ENCODE data around the gene HERC5. TPM values are rescaled to one million over a fixed set of nuclear protein-coding genes. Genes with fewer than 3 reads are reported as not detected.

Gene HERC5
- total RNA-seq, 2 donors from 2014 or later: 9.6 to 10.1 TPM

GRCh38 chr4:88443486-88443885, 13.4 kb upstream of the HERC5 start:
- peaks cover 6% of the 10 kb centered on the region for H3K9me3 ChIP-seq (ENCODE audit: control insufficient read depth, low read length)
- no peak for TF ChIP-seq CTCF (conservative IDR thresholded peaks at IDR 0.05)
- H3K4me3 Mint-ChIP-seq: no peak overlapping the region
- H3K4me3 ChIP-seq (ENCODE audit: low read length): no peak overlapping the region
- no peak overlapping the region for H3K27ac Mint-ChIP-seq
- WGBS, 2 experiments (ENCODE audit: insufficient coverage in 1 of 2, insufficient read length in 1 of 2): 84 to 100% methylated on average over 1 to 5 of the region's 5 CpGs
- peaks cover 10% of the 10 kb centered on the region for H3K9me3 Mint-ChIP-seq
- H3K4me1 ChIP-seq (ENCODE audit: control insufficient read depth, insufficient read depth, low read length): no peaks in the 10 kb centered on the region
- H3K27ac ChIP-seq (ENCODE audit: low read depth, low read length): no peak overlapping the region
- DNase-seq: peak; percentile 43
- H3K4me1 Mint-ChIP-seq: peaks cover 6% of the 10 kb centered on the region
- H3K27me3 Mint-ChIP-seq (ENCODE audit: insufficient read depth): no peaks in the 10 kb centered on the region
- peaks cover 4% of the 10 kb centered on the region for H3K36me3 ChIP-seq (ENCODE audit: control insufficient read depth, insufficient read depth, low read length)
- no peak overlapping the region for H3K9ac ChIP-seq (ENCODE audit: extremely low read depth, low read length, poor library complexity, severe bottlenecking)
- H3K27me3 ChIP-seq (ENCODE audit: control insufficient read depth, insufficient read depth, low read length, poor library complexity, severe bottlenecking): no peaks in the 10 kb centered on the region
- H3K36me3 Mint-ChIP-seq (ENCODE audit: low read depth): peaks cover 17% of the 10 kb centered on the region

GRCh38 chr4:88445252-88445651, 11.7 kb upstream of the HERC5 start:
- Histone ChIP-seq H3K9ac (ENCODE audit: extremely low read depth, low read length, poor library complexity, severe bottlenecking) (no peak overlapping the region), H3K4me1 (ENCODE audit: control insufficient read depth, insufficient read depth, low read length) (no peaks in the 10 kb centered on the region), H3K9me3 (ENCODE audit: control insufficient read depth, low read length) (peaks cover 6% of the 10 kb centered on the region), H3K27me3 (ENCODE audit: control insufficient read depth, insufficient read depth, low read length, poor library complexity, severe bottlenecking) (no peaks in the 10 kb centered on the region), H3K4me3 (ENCODE audit: low read length) (no peak overlapping the region), H3K27ac (ENCODE audit: low read depth, low read length) (no peak overlapping the region), H3K36me3 (ENCODE audit: control insufficient read depth, insufficient read depth, low read length) (peaks cover 4% of the 10 kb centered on the region)
- Mint-ChIP-seq H3K36me3 (ENCODE audit: low read depth) (peaks cover 17% of the 10 kb centered on the region), H3K4me1 (peaks cover 6% of the 10 kb centered on the region), H3K27me3 (ENCODE audit: insufficient read depth) (no peaks in the 10 kb centered on the region), H3K27ac (no peak overlapping the region), H3K4me3 (no peak overlapping the region), H3K9me3 (peaks cover 10% of the 10 kb centered on the region)
- no peak for TF ChIP-seq CTCF (conservative IDR thresholded peaks at IDR 0.05)
- WGBS, 2 experiments (ENCODE audit: insufficient coverage in 1 of 2, insufficient read length in 1 of 2): 81 to 91% methylated on average over 4 of the region's 4 CpGs
- DNase-seq: no peak

GRCh38 chr4:88446124-88446523, 10.8 kb upstream of the HERC5 start:
- Mint-ChIP-seq H3K27ac (no peak overlapping the region), H3K27me3 (ENCODE audit: insufficient read depth) (no peaks in the 10 kb centered on the region), H3K4me1 (peaks cover 6% of the 10 kb centered on the region), H3K4me3 (no peak overlapping the region), H3K36me3 (ENCODE audit: low read depth) (peaks cover 17% of the 10 kb centered on the region), H3K9me3 (peaks cover 10% of the 10 kb centered on the region)
- H3K4me3 ChIP-seq (ENCODE audit: low read length): no peak overlapping the region
- DNase-seq: no peak
- H3K27me3 ChIP-seq (ENCODE audit: control insufficient read depth, insufficient read depth, low read length, poor library complexity, severe bottlenecking): no peaks in the 10 kb centered on the region
- no peaks in the 10 kb centered on the region for H3K4me1 ChIP-seq (ENCODE audit: control insufficient read depth, insufficient read depth, low read length)
- peaks cover 4% of the 10 kb centered on the region for H3K36me3 ChIP-seq (ENCODE audit: control insufficient read depth, insufficient read depth, low read length)
- TF ChIP-seq CTCF (conservative IDR thresholded peaks at IDR 0.05): no peak
- H3K9me3 ChIP-seq (ENCODE audit: control insufficient read depth, low read length): peaks cover 6% of the 10 kb centered on the region
- H3K27ac ChIP-seq (ENCODE audit: low read depth, low read length): no peak overlapping the region
- 85% methylated on average over 3 of the region's 3 CpGs for WGBS, 2 experiments (ENCODE audit: insufficient coverage in 1 of 2, insufficient read length in 1 of 2)
- no peak overlapping the region for H3K9ac ChIP-seq (ENCODE audit: extremely low read depth, low read length, poor library complexity, severe bottlenecking)

Measured in endodermal cell (in vitro differentiated cells).